SK-N-SH (cell line): ENCODE measurements around the gene HSPA12A. TPM values are rescaled to one million over a fixed set of nuclear protein-coding genes. Genes with fewer than 3 reads are reported as not detected.

Experiments used
- CTCF ChIA-PET: fragments of 300-600, 350-600 bp; formaldehyde crosslinking; extraction: SDS; loops from one replicate; lab custom pipeline; 2021; lab: Yijun Ruan, JAX
- POLR2A ChIA-PET: fragments of 350-600 bp; sonication (Branson Sonifier 250); formaldehyde crosslinking; extraction: SDS; loops from one replicate; lab custom pipeline; 2020; ENCODE audit warnings: antibody characterized with exemption, inconsistent platforms; lab: Yijun Ruan, JAX
- DNase-seq: peaks from one replicate; pipeline ENCODE4 v3.0.0; 2012
- H2AFZ ChIP-seq: fragments of 200-600 bp; sonication (generic); 2 replicates; pipeline ENCODE4 v1.8.1; 2016; ENCODE audit warnings: antibody characterized with exemption, mild to moderate bottlenecking, low read depth
- H3F3A ChIP-seq: fragments of 200-600 bp; sonication (generic); replicated peaks from 2 replicates; pipeline ENCODE3; 2016; ENCODE audit warnings: antibody characterized with exemption, mild to moderate bottlenecking; ENCODE audit not compliant: insufficient read depth
- H3K27ac ChIP-seq, 2 experiments: fragments of 200-500 bp in 1 of 2; fragments of 200-600 bp in 1 of 2; sonication (Bioruptor generic) in 1 of 2; sonication (generic), shearing (Covaris generic) in 1 of 2; 2 replicates each; pipeline versions ENCODE4 v1.5.1 to v1.6.1; 2014 to 2016; ENCODE audit warnings: low read depth in 2 of 2, inconsistent platforms in 1 of 2, low read length in 1 of 2, mild to moderate bottlenecking in 1 of 2, mixed read lengths in 1 of 2
- H3K27me3 ChIP-seq: fragments of 200-600 bp; sonication (generic), shearing (Covaris generic); 2 replicates; pipeline ENCODE4 v1.6.1; 2016; ENCODE audit warnings: mixed run types; ENCODE audit not compliant: insufficient read depth
- H3K36me3 ChIP-seq, 2 experiments: fragments of 200-500 bp in 1 of 2; fragments of 200-600 bp in 1 of 2; sonication (Bioruptor generic) in 1 of 2; sonication (generic) in 1 of 2; replicated peaks in 1 of 2; 2 replicates each; pipeline versions ENCODE3 to v1.5.1; 2014 to 2016; ENCODE audit warnings: low read length in 1 of 2, mild to moderate bottlenecking in 1 of 2; ENCODE audit not compliant: insufficient read depth in 2 of 2, control insufficient read depth in 1 of 2
- H3K4me1 ChIP-seq, 2 experiments: fragments of 200-500 bp in 1 of 2; fragments of 200-600 bp in 1 of 2; sonication (Bioruptor generic) in 1 of 2; sonication (generic), shearing (Covaris generic) in 1 of 2; 2 replicates each; pipeline versions ENCODE4 v1.5.1 to v1.6.1; 2014 to 2016; ENCODE audit warnings: low read depth in 1 of 2, low read length in 1 of 2, mixed run types in 1 of 2; ENCODE audit not compliant: insufficient read depth in 2 of 2, control insufficient read depth in 1 of 2
- H3K4me2 ChIP-seq: fragments of 200-600 bp; sonication (generic), shearing (Covaris generic); 2 replicates; pipeline ENCODE4 v1.6.1; 2017; ENCODE audit warnings: mixed run types
- H3K4me3 ChIP-seq, 2 experiments: fragments of 200-500 bp in 1 of 2; fragments of 200-600 bp in 1 of 2; sonication (Bioruptor generic) in 1 of 2; sonication (generic), shearing (Covaris generic) in 1 of 2; 2 replicates each; pipeline versions ENCODE4 v1.5.1 to v1.8.1; 2014 to 2016; ENCODE audit warnings: low read depth in 2 of 2, inconsistent platforms in 1 of 2, low read length in 1 of 2, mild to moderate bottlenecking in 1 of 2, mixed read lengths in 1 of 2, moderate library complexity in 1 of 2
- H3K79me2 ChIP-seq: fragments of 200-600 bp; sonication (generic); 2 replicates; pipeline ENCODE4 v1.8.1; 2017; ENCODE audit warnings: mild to moderate bottlenecking; ENCODE audit not compliant: insufficient read depth
- H3K9ac ChIP-seq: fragments of 200-600 bp; sonication (generic); 2 replicates; pipeline ENCODE4 v1.6.1; 2017; ENCODE audit warnings: mixed run types
- H3K9me2 ChIP-seq: fragments of 200-600 bp; sonication (generic); 2 replicates; pipeline ENCODE4 v1.6.1; 2017; ENCODE audit warnings: mixed run types
- H3K9me3 ChIP-seq: fragments of 200-600 bp; sonication (generic); 2 replicates; pipeline ENCODE4 v1.6.1; 2017; ENCODE audit warnings: mixed run types, mild to moderate bottlenecking, moderate library complexity
- H4K20me1 ChIP-seq: fragments of 200-600 bp; sonication (generic); 2 replicates; pipeline ENCODE4 v1.6.1; 2017; ENCODE audit warnings: mild to moderate bottlenecking, mixed run types; ENCODE audit not compliant: insufficient read depth
- EZH2phosphoT487 ChIP-seq: fragments of 200-600 bp; sonication (generic); IDR thresholded peaks from 2 replicates; pipeline ENCODE4 v1.6.1; 2017; ENCODE audit warnings: low read depth, mixed run types, mild to moderate bottlenecking, antibody characterized with exemption, moderate library complexity, borderline replicate concordance
- FOSL2 ChIP-seq: IDR thresholded peaks from 2 replicates; pipeline ENCODE4 v1.4.0; 2012; ENCODE audit warnings: low read depth, mild to moderate bottlenecking, moderate library complexity, borderline replicate concordance
- FOXM1 ChIP-seq: IDR thresholded peaks from 2 replicates; pipeline ENCODE4 v1.4.0; 2012; ENCODE audit warnings: low read depth, mild to moderate bottlenecking
- GABPA ChIP-seq: IDR thresholded peaks from 2 replicates; pipeline ENCODE4 v1.4.0; 2012; ENCODE audit warnings: low read depth, mild to moderate bottlenecking
- GATA2 ChIP-seq: sonication (generic); formaldehyde crosslinking; IDR thresholded peaks from 2 replicates; pipeline ENCODE4 v1.5.0; 2020; ENCODE audit warnings: mild to moderate bottlenecking, missing genetic modification reagents
- MEF2A ChIP-seq: IDR thresholded peaks from 2 replicates; pipeline ENCODE4 v1.4.0; 2012; ENCODE audit warnings: low read depth, borderline replicate concordance
- MXI1 ChIP-seq: IDR thresholded peaks from 2 replicates; pipeline ENCODE4 v1.6.1; 2012; ENCODE audit warnings: mild to moderate bottlenecking, low read depth, low read length, improper control_type of control experiment
- NFIC ChIP-seq: IDR thresholded peaks from 2 replicates; pipeline ENCODE4 v1.4.0; 2012; ENCODE audit warnings: borderline replicate concordance
- RAD21 ChIP-seq: IDR thresholded peaks from 2 replicates; pipeline ENCODE4 v1.6.1; 2012; ENCODE audit warnings: mild to moderate bottlenecking, low read length
- RCOR1 ChIP-seq: fragments of 150-350 bp; IDR thresholded peaks from 2 replicates; pipeline ENCODE4 v1.6.1; 2017; ENCODE audit warnings: antibody characterized with exemption, low read length
- RFX5 ChIP-seq: IDR thresholded peaks from 2 replicates; pipeline ENCODE4 v1.6.1; 2012; ENCODE audit warnings: mild to moderate bottlenecking, improper control_type of control experiment, low read length
- TAF1 ChIP-seq: IDR thresholded peaks from 2 replicates; pipeline ENCODE4 v1.6.1; 2012; ENCODE audit warnings: low read depth, mild to moderate bottlenecking, low read length, moderate library complexity, borderline replicate concordance
- TCF12 ChIP-seq: IDR thresholded peaks from 2 replicates; pipeline ENCODE4 v1.4.0; 2012
- USF1 ChIP-seq: IDR thresholded peaks from 2 replicates; pipeline ENCODE4 v1.4.0; 2012; ENCODE audit warnings: low read depth, borderline replicate concordance
- YY1 ChIP-seq: IDR thresholded peaks from 2 replicates; pipeline ENCODE4 v1.4.0; 2012; ENCODE audit warnings: low read depth, mild to moderate bottlenecking
- ZBTB33 ChIP-seq: IDR thresholded peaks from 2 replicates; pipeline ENCODE4 v1.4.0; 2012; ENCODE audit warnings: low read depth, borderline replicate concordance
- WGBS: methylation state at CpG from one replicate; pipeline ENCODE4 v1.1.6; 2017; ENCODE audit warnings: low lambda C conversion rate; 5-methylcytosine and 5-hydroxymethylcytosine counted together
- polyA plus RNA-seq, 3 experiments: library from polyadenylated mRNA; depleted of rRNA; stranded (reverse); fragments of >200 nt; gene quantifications; 2 replicates each; pipeline ENCODE4 v1.2.3, GENCODE V29; 2012
- TF ChIP-seq, protein P1 (sequence below): IDR thresholded peaks from 2 replicates; pipeline ENCODE4 v1.6.1; 2012; ENCODE audit warnings: mild to moderate bottlenecking, low read depth, low read length, moderate library complexity
- TF ChIP-seq, protein P2 (sequence below): fragments of 200-600 bp; sonication (generic); IDR thresholded peaks from 2 replicates; pipeline ENCODE4 v1.6.1; 2017; ENCODE audit warnings: antibody characterized with exemption, mild to moderate bottlenecking, moderate library complexity
- TF ChIP-seq, protein P3 (sequence below): fragments of 150-350 bp; IDR thresholded peaks from 2 replicates; pipeline ENCODE4 v1.6.1; 2016; ENCODE audit warnings: mild to moderate bottlenecking, low read depth, low read length

HSPA12A gene
- polyA plus RNA-seq, 1 of the 3 experiments (the other 2 are of a cell fraction) = 2.9 TPM

GRCh38 chr10:116697816-116698215, 44.5 kb downstream of the HSPA12A start:
- TF ChIP-seq YY1 (no peak), MXI1 (no peak)
- TF ChIP-seq, protein P1, sequence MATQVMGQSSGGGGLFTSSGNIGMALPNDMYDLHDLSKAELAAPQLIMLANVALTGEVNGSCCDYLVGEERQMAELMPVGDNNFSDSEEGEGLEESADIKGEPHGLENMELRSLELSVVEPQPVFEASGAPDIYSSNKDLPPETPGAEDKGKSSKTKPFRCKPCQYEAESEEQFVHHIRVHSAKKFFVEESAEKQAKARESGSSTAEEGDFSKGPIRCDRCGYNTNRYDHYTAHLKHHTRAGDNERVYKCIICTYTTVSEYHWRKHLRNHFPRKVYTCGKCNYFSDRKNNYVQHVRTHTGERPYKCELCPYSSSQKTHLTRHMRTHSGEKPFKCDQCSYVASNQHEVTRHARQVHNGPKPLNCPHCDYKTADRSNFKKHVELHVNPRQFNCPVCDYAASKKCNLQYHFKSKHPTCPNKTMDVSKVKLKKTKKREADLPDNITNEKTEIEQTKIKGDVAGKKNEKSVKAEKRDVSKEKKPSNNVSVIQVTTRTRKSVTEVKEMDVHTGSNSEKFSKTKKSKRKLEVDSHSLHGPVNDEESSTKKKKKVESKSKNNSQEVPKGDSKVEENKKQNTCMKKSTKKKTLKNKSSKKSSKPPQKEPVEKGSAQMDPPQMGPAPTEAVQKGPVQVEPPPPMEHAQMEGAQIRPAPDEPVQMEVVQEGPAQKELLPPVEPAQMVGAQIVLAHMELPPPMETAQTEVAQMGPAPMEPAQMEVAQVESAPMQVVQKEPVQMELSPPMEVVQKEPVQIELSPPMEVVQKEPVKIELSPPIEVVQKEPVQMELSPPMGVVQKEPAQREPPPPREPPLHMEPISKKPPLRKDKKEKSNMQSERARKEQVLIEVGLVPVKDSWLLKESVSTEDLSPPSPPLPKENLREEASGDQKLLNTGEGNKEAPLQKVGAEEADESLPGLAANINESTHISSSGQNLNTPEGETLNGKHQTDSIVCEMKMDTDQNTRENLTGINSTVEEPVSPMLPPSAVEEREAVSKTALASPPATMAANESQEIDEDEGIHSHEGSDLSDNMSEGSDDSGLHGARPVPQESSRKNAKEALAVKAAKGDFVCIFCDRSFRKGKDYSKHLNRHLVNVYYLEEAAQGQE = no peak
- TF ChIP-seq, all 33 proteins: peak for 0
- ChIA-PET POLR2A (interaction anchor here (1.0 kb wide), 1 partner anchor 40 kb away, joined by 3 read pairs; no protein-coding TSS in a partner anchor), CTCF (interaction anchor here (0.7 to 5.6 kb wide), 2 partner anchors 16 to 90 kb away, joined by 3 to 18 read pairs; no protein-coding TSS in a partner anchor)
- 84% methylated on average over 7 of the region's 7 CpGs for WGBS
- no peaks in the 10 kb centered on the region for H3F3A ChIP-seq
- no peak overlapping the region for H3K4me3 ChIP-seq
- H3K9ac ChIP-seq = no peak overlapping the region
- no peaks in the 10 kb centered on the region for H4K20me1 ChIP-seq
- no peaks in the 10 kb centered on the region for H3K36me3 ChIP-seq
- H3K79me2 ChIP-seq = no peaks in the 10 kb centered on the region
- no peak overlapping the region for H3K4me2 ChIP-seq
- no peaks in the 10 kb centered on the region for H3K9me3 ChIP-seq
- peaks cover 0 to 16% of the 10 kb centered on the region in 2 experiments; a peak in 1 of 4 replicates for H3K4me1 ChIP-seq
- no peak overlapping the region for H3K27ac ChIP-seq
- DNase-seq = no peak
- H3K27me3 ChIP-seq = no peaks in the 10 kb centered on the region
- H3K9me2 ChIP-seq = no peaks in the 10 kb centered on the region
- H2AFZ ChIP-seq = no peak overlapping the region

DNA sequence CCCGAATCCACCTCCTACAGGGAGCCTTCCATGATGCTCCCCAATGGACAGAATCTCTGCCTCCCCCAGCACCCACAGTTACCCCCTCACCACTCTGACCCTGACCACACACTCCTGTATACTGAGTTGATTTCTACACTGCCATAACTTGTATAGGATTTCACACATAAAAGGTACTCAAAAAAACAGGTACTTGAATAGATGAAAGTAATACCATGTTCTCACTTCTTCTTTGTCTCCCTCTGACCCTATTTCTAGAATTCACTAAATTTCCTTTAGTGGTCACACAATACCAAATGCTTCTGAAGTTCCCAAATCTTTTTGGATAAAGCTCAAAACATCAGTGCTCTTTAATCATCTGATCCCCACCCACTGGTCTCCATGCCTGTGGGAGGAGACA, 45.4 kb downstream of the HSPA12A start:
- no peaks in the 10 kb centered on the region for H3K9me3 ChIP-seq
- TF ChIP-seq RCOR1 (no peak), MEF2A (no peak), FOSL2 (no peak), GATA2 (CRISPR knock-in tag) (no peak), EZH2phosphoT487 (no peak), RFX5 (no peak), TAF1 (no peak), TCF12 (no peak), GABPA (no peak), USF1 (no peak), RAD21 (no peak), FOXM1 (no peak), ZBTB33 (no peak), NFIC (no peak)
- TF ChIP-seq, protein P2, sequence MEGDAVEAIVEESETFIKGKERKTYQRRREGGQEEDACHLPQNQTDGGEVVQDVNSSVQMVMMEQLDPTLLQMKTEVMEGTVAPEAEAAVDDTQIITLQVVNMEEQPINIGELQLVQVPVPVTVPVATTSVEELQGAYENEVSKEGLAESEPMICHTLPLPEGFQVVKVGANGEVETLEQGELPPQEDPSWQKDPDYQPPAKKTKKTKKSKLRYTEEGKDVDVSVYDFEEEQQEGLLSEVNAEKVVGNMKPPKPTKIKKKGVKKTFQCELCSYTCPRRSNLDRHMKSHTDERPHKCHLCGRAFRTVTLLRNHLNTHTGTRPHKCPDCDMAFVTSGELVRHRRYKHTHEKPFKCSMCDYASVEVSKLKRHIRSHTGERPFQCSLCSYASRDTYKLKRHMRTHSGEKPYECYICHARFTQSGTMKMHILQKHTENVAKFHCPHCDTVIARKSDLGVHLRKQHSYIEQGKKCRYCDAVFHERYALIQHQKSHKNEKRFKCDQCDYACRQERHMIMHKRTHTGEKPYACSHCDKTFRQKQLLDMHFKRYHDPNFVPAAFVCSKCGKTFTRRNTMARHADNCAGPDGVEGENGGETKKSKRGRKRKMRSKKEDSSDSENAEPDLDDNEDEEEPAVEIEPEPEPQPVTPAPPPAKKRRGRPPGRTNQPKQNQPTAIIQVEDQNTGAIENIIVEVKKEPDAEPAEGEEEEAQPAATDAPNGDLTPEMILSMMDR = no peak
- TF ChIP-seq, protein P3, sequence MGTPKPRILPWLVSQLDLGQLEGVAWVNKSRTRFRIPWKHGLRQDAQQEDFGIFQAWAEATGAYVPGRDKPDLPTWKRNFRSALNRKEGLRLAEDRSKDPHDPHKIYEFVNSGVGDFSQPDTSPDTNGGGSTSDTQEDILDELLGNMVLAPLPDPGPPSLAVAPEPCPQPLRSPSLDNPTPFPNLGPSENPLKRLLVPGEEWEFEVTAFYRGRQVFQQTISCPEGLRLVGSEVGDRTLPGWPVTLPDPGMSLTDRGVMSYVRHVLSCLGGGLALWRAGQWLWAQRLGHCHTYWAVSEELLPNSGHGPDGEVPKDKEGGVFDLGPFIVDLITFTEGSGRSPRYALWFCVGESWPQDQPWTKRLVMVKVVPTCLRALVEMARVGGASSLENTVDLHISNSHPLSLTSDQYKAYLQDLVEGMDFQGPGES = no peak

More for the DNA sequence above, 45.4 kb downstream of the HSPA12A start:
- no peaks in the 10 kb centered on the region for H3K36me3 ChIP-seq
- H3K4me1 ChIP-seq = peaks cover 0 to 16% of the 10 kb centered on the region in 2 experiments; a peak in 1 of 4 replicates
- no peaks in the 10 kb centered on the region for H3K9me2 ChIP-seq
- POLR2A ChIA-PET = no interaction called here
- no peak overlapping the region for H2AFZ ChIP-seq
- H3K79me2 ChIP-seq = no peaks in the 10 kb centered on the region
- H3K27ac ChIP-seq = no peak overlapping the region
- CTCF ChIA-PET = interaction anchor here (1.0 to 5.6 kb wide), 4 partner anchors 11 to 91 kb away, joined by 3 to 18 read pairs (median 6); no protein-coding TSS in a partner anchor
- no peak overlapping the region for H3K4me2 ChIP-seq
- H3K9ac ChIP-seq = no peak overlapping the region
- H3K27me3 ChIP-seq = no peaks in the 10 kb centered on the region
- DNase-seq = no peak
- 67% methylated on average over 1 of the region's 1 CpG for WGBS
- H3K4me3 ChIP-seq = no peak overlapping the region
- no peaks in the 10 kb centered on the region for H3F3A ChIP-seq
- H4K20me1 ChIP-seq = no peaks in the 10 kb centered on the region
